GM23338 (cell line): ENCODE measurements around the gene CITED1. TPM values are rescaled to one million over a fixed set of nuclear protein-coding genes. Genes with fewer than 3 reads are reported as not detected.

Experiments used
- ATAC-seq: fragments of 200-7000 bp; cut with Tn5 transposase; 3 replicates; pipeline ENCODE4 v1.9.1; 2020
- DNase-seq: peaks from one replicate; pipeline ENCODE4 v3.0.0-alpha.2; 2015; ENCODE audit warnings: low spot score
- H2AFZ ChIP-seq: fragments of 200-600 bp; sonication (generic); 2 replicates; pipeline ENCODE4 v1.8.0; 2016; ENCODE audit warnings: antibody characterized with exemption, mild to moderate bottlenecking, moderate library complexity
- H3F3A ChIP-seq: fragments of 200-600 bp; sonication (generic); replicated peaks from 2 replicates; pipeline ENCODE4 v1.8.0; 2017; ENCODE audit warnings: antibody characterized with exemption, mixed run types, low read depth
- H3K27ac ChIP-seq: fragments of 200-600 bp; sonication (generic); 2 replicates; pipeline ENCODE4 v1.6.1; 2016; ENCODE audit warnings: low read depth
- H3K27me3 ChIP-seq: fragments of 200-600 bp; sonication (generic); 2 replicates; pipeline ENCODE4 v1.8.0; 2016; ENCODE audit warnings: mild to moderate bottlenecking, mixed run types, moderate library complexity; ENCODE audit not compliant: insufficient read depth
- H3K36me3 ChIP-seq: fragments of 200-600 bp; sonication (generic); 2 replicates; pipeline ENCODE4 v1.8.0; 2016; ENCODE audit warnings: mild to moderate bottlenecking; ENCODE audit not compliant: insufficient read depth
- H3K4me1 ChIP-seq: fragments of 200-600 bp; sonication (generic); 2 replicates; pipeline ENCODE4 v1.8.0; 2016; ENCODE audit warnings: mild to moderate bottlenecking, moderate library complexity; ENCODE audit not compliant: insufficient read depth
- H3K4me2 ChIP-seq: fragments of 200-600 bp; sonication (generic); 2 replicates; pipeline ENCODE4 v1.7.1; 2017; ENCODE audit warnings: mixed run types
- H3K4me3 ChIP-seq: fragments of 200-600 bp; sonication (generic); 2 replicates; pipeline ENCODE4 v1.6.1; 2016; ENCODE audit warnings: mixed run types
- H3K79me2 ChIP-seq: fragments of 200-600 bp; sonication (generic); replicated peaks from 2 replicates; pipeline ENCODE4 v1.8.0; 2017; ENCODE audit warnings: mild to moderate bottlenecking; ENCODE audit not compliant: insufficient read depth
- H3K9me2 ChIP-seq: fragments of 200-600 bp; sonication (generic); 2 replicates; pipeline ENCODE4 v1.8.0; 2017; ENCODE audit not compliant: insufficient read depth
- H4K20me1 ChIP-seq: fragments of 200-600 bp; sonication (generic); replicated peaks from 2 replicates; pipeline ENCODE4 v1.8.0; 2017; ENCODE audit warnings: mild to moderate bottlenecking; ENCODE audit not compliant: insufficient read depth
- H3K27ac Mint-ChIP-seq: 2 replicates; pipeline ENCODE4 v1.8.0; 2020; ENCODE audit warnings: inconsistent platforms, mild to moderate bottlenecking, moderate library complexity, mixed read lengths
- H3K27me3 Mint-ChIP-seq: 3 replicates; pipeline ENCODE4 v1.8.0; 2022; ENCODE audit warnings: low read depth, mild to moderate bottlenecking, moderate library complexity, mixed read lengths, inconsistent platforms; ENCODE audit not compliant: insufficient read depth, poor library complexity
- H3K36me3 Mint-ChIP-seq: 3 replicates; pipeline ENCODE4 v1.8.0; 2021; ENCODE audit warnings: low read depth, mild to moderate bottlenecking, inconsistent platforms, moderate library complexity, mixed read lengths
- H3K4me1 Mint-ChIP-seq: 3 replicates; pipeline ENCODE4 v1.8.0; 2020; ENCODE audit warnings: mild to moderate bottlenecking, inconsistent platforms, mixed read lengths
- H3K4me3 Mint-ChIP-seq: 3 replicates; pipeline ENCODE4 v1.8.0; 2021; ENCODE audit warnings: moderate library complexity, mild to moderate bottlenecking, inconsistent platforms, mixed read lengths
- H3K9me3 Mint-ChIP-seq: 3 replicates; pipeline ENCODE4 v1.8.0; 2020; ENCODE audit warnings: moderate library complexity, mild to moderate bottlenecking, inconsistent platforms, mixed read lengths
- EZH2 ChIP-seq: fragments of 200-600 bp; sonication (generic); IDR thresholded peaks from one replicate; pipeline ENCODE4 v1.8.0; 2017; ENCODE audit warnings: antibody characterized with exemption, mild to moderate bottlenecking, low read depth; ENCODE audit not compliant: unreplicated experiment
- JUNB ChIP-seq: IDR thresholded peaks from one replicate; pipeline ENCODE4 v1.6.1; 2016; ENCODE audit warnings: antibody characterized with exemption; ENCODE audit not compliant: unreplicated experiment
- NANOG ChIP-seq: IDR thresholded peaks from 2 replicates; pipeline ENCODE4 v1.6.1; 2016; ENCODE audit warnings: antibody characterized with exemption, borderline replicate concordance
- POLR2AphosphoS5 ChIP-seq: IDR thresholded peaks from 2 replicates; pipeline ENCODE4 v1.6.1; 2016; ENCODE audit warnings: antibody characterized with exemption, low read depth
- REST ChIP-seq: IDR thresholded peaks from one replicate; pipeline ENCODE4 v1.6.1; 2018; ENCODE audit warnings: antibody characterized with exemption; ENCODE audit not compliant: unreplicated experiment
- ZNF462 ChIP-seq: fragments of 250-450 bp; sonication (Bioruptor Pico); IDR thresholded peaks from 2 replicates; pipeline ENCODE4 v1.5.0; 2020; ENCODE audit warnings: mild to moderate bottlenecking, moderate library complexity
- polyA plus RNA-seq: library from polyadenylated mRNA; unstranded; fragments of >200 nt; fragmentation: Nextera tagmentation; extraction: Ambion mirVana; gene quantifications from 2 replicates; pipeline ENCODE4 v1.2.1, GENCODE V29; 2016
- total RNA-seq: library from RNA; depleted of rRNA; stranded (reverse); fragments of >200 nt; shearing (Covaris generic); gene quantifications from 2 replicates; pipeline ENCODE4 v1.2.3, GENCODE V29; 2014

The CITED1 gene
- total and polyA plus RNA-seq, 2 experiments from 2014 or later = 0.45 to 1.1 TPM

- Histone ChIP-seq H3F3A (peaks cover 19% of the 10 kb centered on the region), H3K27me3 (no peaks in the 10 kb centered on the region), H3K4me3 (no peak overlapping the region), H3K36me3 (peaks cover 17% of the 10 kb centered on the region), H3K4me2 (no peak overlapping the region), H3K4me1 (peaks cover 7% of the 10 kb centered on the region; the same call in 1 of the 2 replicates), H3K27ac (no peak overlapping the region), H3K79me2 (peaks cover 14% of the 10 kb centered on the region), H2AFZ (no peak overlapping the region), H4K20me1 (peaks cover 6% of the 10 kb centered on the region), H3K9me2 (no peaks in the 10 kb centered on the region)
- no peak overlapping the region for H3K27ac Mint-ChIP-seq
- no peaks in the 10 kb centered on the region for H3K9me3 Mint-ChIP-seq
- peaks cover 19% of the 10 kb centered on the region for H3K4me1 Mint-ChIP-seq
- peaks cover 74% of the 10 kb centered on the region for H3K36me3 Mint-ChIP-seq
- no peak for TF ChIP-seq POLR2AphosphoS5
- TF ChIP-seq ZNF462 (CRISPR knock-in tag) = no peak
- TF ChIP-seq NANOG = no peak
- TF ChIP-seq EZH2 = no peak
- no peak for TF ChIP-seq JUNB
- no peak overlapping the region for H3K4me3 Mint-ChIP-seq
- DNase-seq (no peak), ATAC-seq (no peak)
- H3K27me3 Mint-ChIP-seq = peaks cover 2% of the 10 kb centered on the region
These were observed 35.3 kb downstream of the CITED1 start for GRCh38 chrX:72270316-72270866.

- Histone ChIP-seq H3K4me2 (no peak overlapping the region), H3K36me3 (peaks cover 12% of the 10 kb centered on the region), H3K4me3 (no peak overlapping the region), H3K27me3 (no peaks in the 10 kb centered on the region), H4K20me1 (peaks cover 4% of the 10 kb centered on the region), H3K4me1 (0 out of 2 replicates have a peak, but pooled peaks cover under 1% of the 10 kb centered on the region), H3K79me2 (peaks cover 7% of the 10 kb centered on the region), H3K27ac (no peak overlapping the region), H2AFZ (no peak overlapping the region), H3K9me2 (no peaks in the 10 kb centered on the region), H3F3A (peaks cover 17% of the 10 kb centered on the region)
- Mint-ChIP-seq H3K27me3 (peaks cover 2% of the 10 kb centered on the region), H3K27ac (no peak overlapping the region), H3K4me1 (peaks cover 14% of the 10 kb centered on the region), H3K4me3 (no peak overlapping the region), H3K9me3 (no peaks in the 10 kb centered on the region), H3K36me3 (peaks cover 68% of the 10 kb centered on the region)
- ATAC-seq = no peak
- no peak for DNase-seq
- TF ChIP-seq EZH2 (no peak), REST (no peak)
These were observed 36.0 kb downstream of the CITED1 start for GRCh38 chrX:72269671-72270251.
